Panc1 (cell line): Measurements from ENCODE around the gene KDM5A. TPM values are rescaled to one million over a fixed set of nuclear protein-coding genes. Genes with fewer than 3 reads are reported as not detected.

Source experiments
- ATAC-seq: fragments of 200-7000 bp; cut with Tn5 transposase; 2 replicates; pipeline ENCODE4 v1.9.1; 2020; ENCODE audit warnings: mild to moderate bottlenecking, moderate library complexity
- BruUV-seq: library from RNA; stranded (reverse); fragments of 400-500 nt; replicated peaks from 2 replicates; lab custom pipeline; 2021; lab: Mats Ljungman, UMichigan
- CTCF ChIA-PET: fragments of 300-600 bp; sonication (Branson Sonifier 250); formaldehyde crosslinking; loops from one replicate; lab custom pipeline; 2022; ENCODE audit warnings: antibody characterized with exemption; lab: Charles Lee
- POLR2A ChIA-PET: fragments of 300-600 bp; sonication (Branson Sonifier 250); formaldehyde crosslinking; loops from one replicate; lab custom pipeline; 2022; ENCODE audit warnings: antibody characterized with exemption; lab: Charles Lee
- DNase-seq: peaks from one replicate; pipeline ENCODE4 v3.0.0-alpha.2; 2010; ENCODE audit warnings: low read depth, low spot score
- H3K27ac ChIP-seq: 2 replicates; pipeline ENCODE4 v1.5.1; 2011; ENCODE audit warnings: mild to moderate bottlenecking, low read length, inconsistent platforms
- H3K27me3 ChIP-seq: fragments of 200-500 bp; sonication (Bioruptor generic); 2 replicates; pipeline ENCODE4 v1.6.0; 2014; ENCODE audit warnings: low read length, inconsistent platforms; ENCODE audit not compliant: control insufficient read depth, insufficient read depth
- H3K36me3 ChIP-seq: fragments of 200-500 bp; sonication (Bioruptor generic); 2 replicates; pipeline ENCODE4 v1.5.1; 2014; ENCODE audit warnings: inconsistent platforms, mild to moderate bottlenecking, low read length, moderate library complexity; ENCODE audit not compliant: control insufficient read depth, insufficient read depth
- H3K4me1 ChIP-seq: 2 replicates; pipeline ENCODE4 v1.5.1; 2011; ENCODE audit warnings: inconsistent platforms, mild to moderate bottlenecking, low read length, moderate library complexity; ENCODE audit not compliant: control insufficient read depth, insufficient read depth
- H3K4me3 ChIP-seq, 2 experiments: 2 replicates each; pipeline ENCODE4 v1.5.1; 2011 to 2012; ENCODE audit warnings: low read depth in 2 of 2, low read length in 2 of 2, mild to moderate bottlenecking in 2 of 2, inconsistent platforms in 1 of 2, moderate library complexity in 1 of 2
- H3K9me3 ChIP-seq: fragments of 200-500 bp; sonication (Bioruptor generic); 2 replicates; pipeline ENCODE4 v1.5.1; 2014; ENCODE audit warnings: low read depth, mild to moderate bottlenecking, inconsistent platforms, low read length, moderate library complexity; ENCODE audit not compliant: control insufficient read depth, insufficient read depth
- CTCF ChIP-seq: fragments of 450-650 bp; IDR thresholded peaks from 2 replicates; pipeline ENCODE4 v1.5.1; 2017; ENCODE audit warnings: mild to moderate bottlenecking
- POLR2AphosphoS5 ChIP-seq: IDR thresholded peaks from 2 replicates; pipeline ENCODE4 v1.6.1; 2012; ENCODE audit warnings: mild to moderate bottlenecking, low read depth, low read length, moderate library complexity
- REST ChIP-seq, 2 experiments: IDR thresholded peaks; 2 replicates each; pipeline ENCODE4 v1.6.1; 2011 to 2012; ENCODE audit warnings: low read depth in 2 of 2, control low read depth in 1 of 2, low read length in 1 of 2, mild to moderate bottlenecking in 1 of 2, moderate library complexity in 1 of 2; ENCODE audit not compliant: insufficient read depth in 1 of 2
- SIN3A ChIP-seq: IDR thresholded peaks from 2 replicates; pipeline ENCODE4 v1.6.1; 2012; ENCODE audit warnings: low read depth, mild to moderate bottlenecking, low read length, moderate library complexity, borderline replicate concordance; ENCODE audit not compliant: insufficient read depth
- TCF7L2 ChIP-seq: IDR thresholded peaks from 2 replicates; pipeline ENCODE4 v1.6.1; 2011; ENCODE audit warnings: mild to moderate bottlenecking, low read depth, low read length, inconsistent platforms
- in situ Hi-C: cut with HindIII; loops from 2 replicates; pipeline ENCODE4 v1.10.0; 2016; ENCODE audit warnings: low sequenced_read_pairs, low pct_unique_long_range_greater_than_20kb
- intact Hi-C: fragments of 100-400 bp; cut with micrococcal nuclease; formaldehyde crosslinking; loops from one replicate; pipeline ENCODE4 v1.10.0; 2022; ENCODE audit not compliant: unreplicated experiment
- total RNA-seq: library from RNA; stranded (reverse); gene quantifications from one replicate; pipeline ENCODE4 v1.2.1, GENCODE V29; 2021; ENCODE audit not compliant: unreplicated experiment

The KDM5A gene
- total RNA-seq, 1 experiment from 2014 or later: 49.0 TPM

GRCh38 chr12:253116-253831 is 135.8 kb downstream of the KDM5A start:
- POLR2A ChIA-PET: no interaction called here
- no peaks in the 10 kb centered on the region for H3K36me3 ChIP-seq
- H3K27me3 ChIP-seq: 0 out of 2 replicates have a peak, but pooled peaks cover 2% of the 10 kb centered on the region
- DNase-seq (no peak), ATAC-seq (no peak)
- H3K4me1 ChIP-seq: no peaks in the 10 kb centered on the region
- BruUV-seq: no TSS peak
- no peaks in the 10 kb centered on the region for H3K9me3 ChIP-seq
- TF ChIP-seq REST (IDR thresholded peaks at IDR 0.05; ENCODE audit: insufficient read depth in 1 of 2, low read depth in 2 of 2, low read length in 1 of 2): no peak
- no peak for TF ChIP-seq TCF7L2
- TF ChIP-seq POLR2AphosphoS5: no peak
- no peak for TF ChIP-seq CTCF
- TF ChIP-seq SIN3A: no peak
- in situ Hi-C loops: no loop called here
- H3K4me3 ChIP-seq: no peak overlapping the region
- intact Hi-C loops: no loop called here
- CTCF ChIA-PET: no interaction called here
- H3K27ac ChIP-seq: no peak overlapping the region

GRCh38 chr12:252636-253035 is 136.5 kb downstream of the KDM5A start:
- no peaks in the 10 kb centered on the region for H3K36me3 ChIP-seq
- no peaks in the 10 kb centered on the region; the same call in 1 of the 2 replicates for H3K9me3 ChIP-seq
- intact Hi-C loops (no loop called here), in situ Hi-C loops (no loop called here)
- no peak overlapping the region for H3K27ac ChIP-seq
- no peaks in the 10 kb centered on the region for H3K4me1 ChIP-seq
- BruUV-seq: no TSS peak
- CTCF ChIA-PET: no interaction called here
- ATAC-seq (no peak), DNase-seq (no peak)
- 0 out of 2 replicates have a peak, but pooled peaks cover 2% of the 10 kb centered on the region for H3K27me3 ChIP-seq
- no peak overlapping the region for H3K4me3 ChIP-seq
- TF ChIP-seq CTCF: no peak
- no peak for TF ChIP-seq TCF7L2
- TF ChIP-seq REST (IDR thresholded peaks at IDR 0.05; ENCODE audit: insufficient read depth in 1 of 2, low read depth in 2 of 2, low read length in 1 of 2): no peak
- no peak for TF ChIP-seq POLR2AphosphoS5
- POLR2A ChIA-PET: interaction anchor here (0.6 kb wide), 1 partner anchor 11 kb away, joined by 3 read pairs; no protein-coding TSS in a partner anchor
